HG03139 (cell line): ENCODE results near the gene NEUROG1.
"Not testable (repeated sequence)": the region's sequence is repeated elsewhere in the genome, so short reads cannot be mapped to it uniquely, and the experiment has no call there.

Source experiments
- ATAC-seq: cut with Tn5 transposase; IDR thresholded peaks from one replicate; pipeline ENCODE4 v1.9.1; 2021; ENCODE audit not compliant: unreplicated experiment

Gene NEUROG1

DNA sequence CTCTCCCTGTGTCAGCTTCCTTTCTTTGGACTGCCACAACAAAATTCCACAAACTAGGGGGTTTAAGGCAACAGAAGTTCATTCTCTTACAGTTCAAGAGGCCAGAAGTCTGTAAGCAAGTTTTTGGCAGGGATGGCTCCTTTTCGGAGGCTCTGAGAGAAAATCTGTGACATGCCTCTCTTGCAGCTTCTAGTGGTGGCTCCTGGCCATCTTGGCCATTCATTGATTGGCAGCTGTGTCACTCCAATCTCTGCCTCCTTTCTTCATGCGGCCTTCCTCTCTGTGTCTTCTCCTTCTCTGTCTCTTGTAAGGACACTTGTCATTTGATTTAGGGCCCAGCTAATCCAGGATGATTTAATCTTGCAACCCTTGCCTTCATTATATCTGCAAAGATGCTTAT lies 2.0 kb upstream of the NEUROG1 start:
- ATAC-seq, result no peak

DNA sequence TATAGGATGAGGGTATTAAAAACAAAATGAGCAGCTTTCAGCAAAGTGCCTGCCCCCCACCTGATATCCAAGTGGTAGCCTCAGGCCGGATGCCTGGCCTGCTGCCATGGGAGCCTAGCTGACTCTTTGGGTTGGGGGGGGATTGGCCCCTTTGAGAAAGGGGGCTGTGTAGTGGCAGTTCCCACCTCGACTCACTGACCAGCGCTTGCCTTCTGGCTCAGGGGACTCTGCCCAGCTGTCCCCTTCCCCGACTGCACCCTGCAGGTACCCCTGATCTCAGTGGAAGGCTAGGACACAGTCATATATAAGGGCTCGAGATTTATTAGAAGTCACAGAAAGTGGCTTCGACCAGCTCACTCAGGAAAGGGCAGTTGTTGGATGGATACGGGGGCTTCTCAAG lies 1.5 kb upstream of the NEUROG1 start:
- ATAC-seq, result no peak

DNA sequence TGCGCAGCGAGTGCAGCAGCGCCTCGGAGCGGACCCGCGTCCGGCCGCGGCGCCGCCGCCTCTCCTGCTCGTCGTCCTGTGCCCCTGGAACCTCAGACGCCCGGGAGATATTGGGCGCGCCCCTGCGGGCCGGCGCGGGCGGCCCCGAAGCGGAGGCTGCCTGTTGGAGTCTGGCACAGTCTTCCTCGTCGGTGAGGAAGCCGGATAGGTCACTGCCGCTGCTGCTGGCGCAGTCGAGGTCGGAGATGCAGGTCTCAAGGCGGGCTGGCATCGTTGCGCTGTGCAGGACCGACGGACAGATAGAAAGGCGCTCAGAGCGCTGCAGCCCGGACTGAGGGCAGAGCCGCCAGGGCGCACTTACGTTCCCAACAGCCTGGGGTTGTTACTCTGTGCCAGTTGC lies 344 bp downstream of the NEUROG1 start:
- no peak for ATAC-seq

DNA sequence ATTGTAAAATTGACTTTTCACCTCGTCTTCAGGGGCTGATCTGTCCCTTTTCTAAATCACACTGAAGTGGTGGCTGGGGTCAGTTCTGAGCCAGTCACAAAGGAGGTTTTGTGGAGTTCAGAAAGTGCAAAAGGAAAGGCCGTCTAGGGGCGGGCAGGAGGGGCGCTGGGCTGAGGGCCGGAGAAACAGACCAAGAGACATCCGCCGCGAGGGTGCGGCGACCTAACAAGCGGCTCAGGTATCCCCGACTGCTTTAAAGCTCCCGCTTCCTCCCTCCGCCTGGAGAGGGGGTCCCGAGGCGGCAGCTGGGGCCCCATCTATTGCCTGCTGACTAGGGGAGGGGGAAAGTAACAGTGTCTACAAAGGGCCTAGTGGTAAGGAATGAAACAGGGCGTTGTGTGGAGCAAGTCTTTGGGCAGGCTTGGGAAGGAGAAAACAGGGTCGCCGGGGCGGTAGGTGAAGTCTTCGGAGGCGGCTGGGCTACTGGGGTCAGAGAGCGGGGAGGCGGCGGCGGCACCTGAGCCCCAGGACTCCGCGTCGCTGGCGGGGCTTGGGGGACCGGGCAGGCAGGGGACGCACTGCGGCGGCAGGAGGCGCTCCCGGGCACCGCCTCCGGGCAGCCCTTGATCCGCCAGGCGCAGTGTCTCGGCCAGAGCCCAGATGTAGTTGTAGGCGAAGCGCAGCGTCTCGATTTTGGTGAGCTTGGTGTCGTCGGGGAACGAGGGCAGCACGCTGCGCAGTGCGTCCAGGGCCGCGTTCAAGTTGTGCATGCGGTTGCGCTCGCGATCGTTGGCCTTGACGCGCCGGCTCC lies 950 bp downstream of the NEUROG1 start:
- ATAC-seq, result no peak

DNA sequence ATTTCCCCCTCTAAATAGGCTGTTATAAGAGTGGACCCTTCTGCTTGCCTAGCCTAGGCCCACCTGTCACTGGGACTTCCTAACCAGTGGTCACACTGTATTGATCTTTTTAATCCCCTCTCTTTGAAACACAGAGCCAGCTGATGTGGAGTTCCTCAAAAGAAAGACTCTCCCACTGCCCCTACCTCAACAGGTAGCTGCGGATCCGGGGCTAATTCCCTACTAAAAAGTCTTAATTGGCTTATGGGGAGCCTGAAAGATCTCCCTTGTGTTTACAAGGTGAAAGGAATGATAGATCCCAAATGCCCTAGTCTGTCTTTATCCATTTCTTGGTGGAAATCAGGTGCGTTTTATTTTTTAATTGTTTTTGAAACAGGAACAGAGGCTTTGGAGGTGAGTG lies 2.0 kb downstream of the NEUROG1 start:
- no peak for ATAC-seq

DNA sequence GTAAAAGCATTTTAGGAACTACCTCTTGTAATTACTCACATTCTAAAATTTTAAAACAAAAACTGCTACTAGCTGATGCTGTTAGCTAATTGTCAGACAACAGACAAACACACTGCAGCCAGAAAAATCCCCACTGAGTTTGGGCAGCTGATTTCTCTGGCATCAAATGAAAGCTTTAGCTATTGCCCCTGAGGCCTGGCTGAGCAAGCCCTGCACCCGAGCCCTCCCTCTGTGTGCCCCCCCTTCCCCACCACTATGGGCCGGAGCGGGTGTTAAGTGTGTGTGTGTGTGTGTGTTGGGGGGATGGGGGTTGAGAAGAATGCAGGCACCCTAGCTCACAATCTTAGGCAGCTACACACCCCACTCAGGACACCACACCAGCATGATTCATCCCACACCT lies 2.4 kb downstream of the NEUROG1 start:
- no peak for ATAC-seq

DNA sequence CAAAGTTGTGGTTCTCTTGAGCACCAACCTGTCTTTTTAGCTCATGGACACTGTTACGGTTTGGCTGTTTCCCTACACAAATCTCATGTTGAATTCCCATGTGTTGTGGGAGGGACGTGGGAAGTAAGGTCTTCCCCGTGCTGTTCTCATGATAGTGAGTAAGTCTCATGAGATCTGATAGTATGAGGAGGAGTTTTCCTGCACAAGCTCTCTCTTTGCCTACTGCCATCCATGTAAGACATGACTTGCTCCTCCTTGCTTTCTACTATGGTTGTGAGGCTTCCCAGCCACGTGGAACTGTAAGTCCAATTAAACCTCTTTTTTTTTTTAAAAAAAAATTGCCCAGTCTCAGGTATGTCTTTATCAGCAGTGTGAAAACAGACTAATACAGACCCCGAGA lies 6.2 kb downstream of the NEUROG1 start:
- not testable (repeated sequence) for ATAC-seq

DNA sequence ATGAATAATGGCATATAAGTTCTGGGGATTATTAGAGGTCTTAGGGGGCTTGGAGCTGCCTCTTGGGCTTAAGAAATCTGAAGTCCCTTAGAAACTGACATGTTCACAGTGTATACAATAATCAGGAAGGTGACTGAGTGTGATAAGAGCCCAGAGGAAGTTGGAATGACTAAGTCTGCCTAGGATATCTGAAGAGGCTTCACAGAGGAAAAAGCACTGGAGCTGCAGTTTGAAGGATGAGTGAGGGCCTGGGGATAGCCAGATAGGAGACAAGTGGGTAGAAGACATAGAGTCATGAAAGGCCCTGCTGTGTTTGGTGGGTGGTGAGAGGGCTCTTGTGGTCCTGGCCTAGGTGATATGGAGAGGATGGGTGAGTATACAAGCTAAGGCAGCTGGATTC lies 8.8 kb downstream of the NEUROG1 start:
- no peak for ATAC-seq

DNA sequence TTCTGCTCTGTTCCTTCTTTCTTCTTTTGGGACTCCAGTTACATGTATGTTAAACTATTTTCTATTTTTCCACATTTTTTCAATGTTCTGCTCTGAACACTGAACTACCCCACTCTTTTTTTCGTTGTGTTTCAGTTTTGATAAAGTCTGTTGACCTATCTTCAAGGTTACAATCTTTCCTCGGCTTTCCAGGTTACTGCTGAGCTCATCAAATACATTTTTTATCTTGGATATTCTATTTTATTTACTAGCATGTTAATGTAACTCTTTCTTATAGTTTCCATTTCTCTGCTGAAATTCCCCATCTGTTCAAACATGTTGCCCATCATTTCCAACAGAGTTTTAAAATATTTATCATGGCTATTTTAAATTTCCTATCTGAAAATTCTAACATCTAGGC lies 13.8 kb downstream of the NEUROG1 start:
- ATAC-seq, result no peak

DNA sequence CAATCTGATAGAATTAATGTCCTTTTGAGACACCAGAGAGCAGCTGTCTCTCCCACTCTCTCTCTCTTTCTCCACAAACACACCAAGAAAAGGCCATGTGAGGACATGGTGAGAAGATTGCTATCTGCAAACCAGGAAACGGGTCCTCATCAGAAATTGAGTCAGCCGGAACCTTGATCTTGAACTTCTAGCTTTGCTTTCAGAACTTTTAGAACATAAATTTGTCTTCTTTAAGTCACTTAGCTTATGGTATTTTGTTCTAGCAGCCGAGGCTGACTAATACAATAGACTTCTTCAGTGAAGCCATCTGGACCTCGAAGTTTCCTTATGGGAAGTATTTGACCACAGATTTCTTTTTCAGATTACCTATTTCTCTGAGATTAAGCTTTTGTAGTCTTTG lies 18.1 kb downstream of the NEUROG1 start:
- ATAC-seq, result no peak

DNA sequence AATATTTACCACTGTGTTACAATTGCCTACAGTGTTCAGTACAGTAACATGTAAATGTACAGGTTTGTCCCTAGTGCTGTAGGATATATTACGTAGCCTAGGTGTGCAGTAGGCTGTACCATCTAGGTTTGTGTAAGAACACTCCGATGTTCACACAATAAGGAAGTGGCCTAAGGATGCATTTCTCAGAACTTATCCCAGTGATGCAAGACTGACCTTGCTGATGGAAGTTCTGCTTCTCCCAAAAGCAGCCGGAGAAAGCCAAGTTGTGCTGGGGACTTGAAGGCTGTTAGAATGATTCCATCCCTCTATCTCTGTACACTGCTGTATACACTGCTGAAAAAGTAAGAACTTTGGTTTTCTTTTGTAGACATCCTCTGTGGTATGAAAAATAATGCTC lies 21.6 kb downstream of the NEUROG1 start:
- no peak for ATAC-seq

DNA sequence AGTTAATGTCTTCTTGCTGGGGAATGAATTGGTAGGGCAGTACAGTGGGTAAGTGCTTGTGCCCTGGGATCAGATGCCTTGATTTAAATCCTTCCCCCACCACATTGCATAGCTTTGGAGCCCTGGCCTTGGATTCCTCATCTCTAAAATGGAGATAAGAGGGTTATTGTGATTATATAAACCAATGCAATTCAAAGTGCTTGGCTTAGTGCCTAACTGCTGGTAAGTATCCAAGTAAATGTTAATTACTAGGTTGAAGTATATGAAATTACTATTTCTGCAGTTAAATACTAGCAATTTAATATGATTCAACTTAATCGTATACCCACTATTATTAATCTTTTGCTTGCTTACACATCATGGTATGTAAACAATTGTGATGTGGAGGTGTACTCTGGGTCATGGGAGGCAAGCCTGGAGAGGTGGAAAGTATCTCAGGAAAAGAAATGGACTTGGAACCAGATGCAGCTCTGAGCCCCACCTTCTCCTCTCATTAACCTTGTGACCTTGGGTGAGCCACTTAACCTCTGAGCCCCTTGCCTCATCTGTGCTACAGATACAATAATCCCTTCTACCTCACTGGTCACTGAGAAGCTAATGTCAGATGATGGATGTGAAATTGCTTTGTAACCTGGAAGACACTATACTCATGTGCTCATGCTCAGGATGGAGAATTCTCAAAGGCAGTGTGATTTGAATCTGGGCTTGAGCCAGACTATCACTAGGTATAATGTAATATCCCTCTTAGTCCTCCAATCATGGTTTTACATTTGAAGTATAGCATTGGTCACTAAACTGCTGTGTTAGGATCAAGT lies 23.8 kb downstream of the NEUROG1 start:
- ATAC-seq, result no peak

DNA sequence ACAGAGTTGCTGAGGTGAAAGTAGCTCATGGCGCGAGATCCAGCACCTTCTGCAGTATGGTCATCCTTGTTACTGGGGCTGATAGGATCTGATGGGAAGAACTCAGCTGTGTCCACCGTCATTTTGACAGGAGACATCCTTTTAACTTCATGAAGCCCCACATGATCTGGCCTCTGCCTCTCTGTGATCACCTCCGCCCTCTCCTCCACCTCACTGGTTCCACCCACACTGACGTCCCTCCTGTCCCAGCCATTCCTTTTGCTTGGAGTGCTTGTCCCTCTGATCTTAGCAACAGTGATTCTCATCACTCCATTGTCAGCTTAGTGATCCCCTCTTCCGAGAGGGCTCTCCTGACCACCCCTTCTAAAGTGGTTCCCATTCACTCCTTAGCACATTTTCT lies 25.8 kb downstream of the NEUROG1 start:
- no peak for ATAC-seq

DNA sequence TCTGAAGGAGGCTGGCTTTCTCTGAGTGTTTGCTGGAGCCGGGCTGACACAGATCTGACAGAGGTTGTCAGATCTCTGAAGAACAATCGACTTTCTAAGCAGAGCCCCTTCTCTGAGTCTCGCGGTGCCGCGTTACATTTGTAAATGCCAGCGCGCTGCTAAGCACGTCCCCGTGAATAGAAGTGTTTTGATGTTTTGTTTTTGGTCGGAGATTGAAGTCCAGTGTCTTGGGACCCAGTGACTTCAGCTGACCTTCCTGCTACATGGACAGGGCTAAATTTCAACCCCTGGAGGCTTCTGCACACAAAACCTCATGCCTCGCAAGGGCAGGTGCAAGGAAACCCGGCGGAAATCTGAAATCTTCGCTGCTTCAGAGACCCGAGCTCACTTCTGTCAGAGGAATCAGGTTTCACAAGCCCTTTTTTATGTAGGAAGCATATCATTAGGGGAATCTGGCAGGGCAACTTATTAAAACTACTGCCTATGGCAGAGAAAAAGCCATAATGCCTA lies 27.2 kb downstream of the NEUROG1 start:
- ATAC-seq, result no peak

DNA sequence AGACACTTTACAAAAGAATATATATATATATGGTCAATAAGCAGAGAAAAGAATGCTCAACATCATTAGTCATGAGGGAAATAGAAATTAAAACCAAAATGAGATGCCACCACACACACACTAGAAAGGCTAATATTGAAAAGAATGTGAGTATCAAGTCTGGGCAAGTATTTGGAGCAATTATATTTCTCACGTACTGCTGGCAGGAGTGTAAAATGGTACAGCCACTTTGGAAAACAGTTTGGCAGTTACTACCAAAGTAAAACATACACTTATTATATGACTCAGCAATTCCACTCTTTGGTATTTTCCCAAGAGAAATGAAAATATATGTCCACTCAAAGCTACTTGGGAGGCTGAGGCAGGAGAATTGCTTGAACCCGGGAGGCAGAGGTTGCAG lies 29.8 kb downstream of the NEUROG1 start:
- ATAC-seq, result no peak

DNA sequence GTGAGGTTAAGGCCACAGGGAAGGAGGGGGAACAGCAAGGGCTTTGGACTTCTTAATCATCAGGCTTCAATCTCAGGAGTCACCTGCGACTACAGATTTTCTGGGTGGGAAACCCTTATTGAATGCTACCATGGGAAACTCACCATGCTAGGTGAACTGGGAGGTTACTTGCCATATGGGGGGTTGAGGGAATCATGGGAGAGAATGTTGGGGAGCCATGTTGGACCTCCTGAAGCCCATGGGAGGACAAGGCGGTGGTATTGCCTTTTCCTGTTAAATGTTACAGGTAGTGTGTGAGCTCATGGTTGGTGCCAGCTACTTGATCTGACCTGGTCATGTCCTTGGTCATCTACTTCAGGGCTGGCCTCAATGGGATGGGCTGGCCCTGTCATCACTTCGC lies 31.4 kb downstream of the NEUROG1 start:
- ATAC-seq, result no peak

DNA sequence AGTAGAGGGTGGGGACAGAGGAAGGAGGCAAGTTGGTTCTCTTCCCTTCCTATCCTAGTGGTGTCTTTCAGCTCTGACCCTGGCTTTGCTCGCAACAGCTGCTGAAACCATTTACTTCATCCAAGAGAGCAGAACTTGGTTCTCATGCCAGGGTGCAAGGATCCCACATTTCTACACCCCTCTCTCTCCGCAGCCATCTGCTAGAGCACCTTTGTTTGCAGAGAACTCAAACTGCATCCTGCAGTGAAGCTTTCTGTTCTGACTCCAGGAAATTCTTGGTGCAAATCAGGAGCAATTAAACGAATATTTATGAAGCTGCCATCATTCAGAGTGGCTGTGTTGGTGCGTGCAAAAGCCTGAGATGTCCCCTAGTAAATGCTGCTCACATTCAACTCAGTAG lies 31.9 kb downstream of the NEUROG1 start:
- ATAC-seq, result no peak

DNA sequence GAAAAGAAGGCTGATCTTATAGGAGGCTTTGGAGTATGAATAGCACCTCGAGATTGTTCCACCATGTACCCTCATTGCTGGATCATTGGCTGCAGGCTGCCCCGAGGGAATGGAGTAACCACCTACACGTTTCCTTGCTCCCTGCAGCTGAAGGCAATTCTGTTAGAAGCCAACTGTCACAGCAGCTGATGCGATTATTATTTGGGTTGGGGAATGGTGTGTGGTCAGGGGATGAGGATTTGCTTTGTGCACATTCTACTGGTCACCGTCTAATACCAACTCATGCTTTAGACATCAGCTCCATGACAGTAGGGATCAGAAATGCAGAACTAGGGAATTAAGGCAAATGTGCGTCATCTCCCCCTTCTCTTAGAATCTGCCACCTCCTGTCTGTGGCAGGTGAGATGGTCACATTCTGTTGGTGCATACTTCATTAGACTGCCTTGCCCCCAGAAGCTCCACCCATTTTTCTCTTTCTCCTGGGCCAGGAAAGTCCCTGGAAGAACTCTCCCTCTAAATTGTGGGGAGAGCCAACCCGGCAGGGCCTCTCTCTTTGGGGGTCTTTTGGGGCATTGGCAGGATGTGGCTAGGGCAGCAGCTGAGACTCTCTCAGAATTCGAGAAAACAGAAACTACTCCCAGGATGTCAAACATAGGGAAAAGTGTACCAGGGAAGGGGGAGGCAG lies 32.8 kb downstream of the NEUROG1 start:
- ATAC-seq, result no peak

DNA sequence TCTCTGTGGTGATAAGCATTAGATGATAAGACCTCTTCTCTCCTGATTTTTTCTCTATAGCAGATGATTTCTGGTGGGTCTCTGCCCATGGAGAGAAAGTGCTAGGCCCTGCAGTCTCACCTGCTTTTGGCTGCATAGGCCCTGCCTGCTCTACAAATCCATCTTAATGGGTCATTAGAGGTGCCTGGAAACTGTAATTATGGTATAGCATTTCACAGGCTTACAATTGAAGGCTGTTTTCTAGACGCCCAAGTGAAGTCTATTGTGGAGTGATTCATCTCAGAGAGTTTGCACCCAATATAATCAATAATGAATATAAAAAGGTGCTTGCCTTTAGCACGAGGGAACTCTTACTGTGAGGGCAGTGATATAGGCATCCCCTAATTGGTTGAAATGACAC lies 33.8 kb downstream of the NEUROG1 start:
- no peak for ATAC-seq

DNA sequence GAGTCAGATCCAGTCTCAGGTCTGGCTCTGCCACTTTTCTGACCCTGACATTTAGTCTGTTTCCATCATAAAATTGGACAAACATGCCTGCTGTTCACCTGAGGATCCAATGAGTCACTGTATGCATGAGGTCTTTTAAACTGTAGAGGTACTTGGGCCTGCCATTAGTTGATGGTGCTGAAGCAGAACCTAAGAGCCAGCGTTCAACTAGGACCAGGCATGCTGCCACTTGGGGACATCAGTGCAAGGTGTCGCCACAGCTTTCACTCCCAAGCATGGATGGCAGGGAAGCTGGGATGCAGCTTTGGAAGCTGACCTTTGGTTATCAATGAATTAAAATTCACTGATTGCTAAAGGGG lies 37.1 kb downstream of the NEUROG1 start:
- no peak for ATAC-seq

DNA sequence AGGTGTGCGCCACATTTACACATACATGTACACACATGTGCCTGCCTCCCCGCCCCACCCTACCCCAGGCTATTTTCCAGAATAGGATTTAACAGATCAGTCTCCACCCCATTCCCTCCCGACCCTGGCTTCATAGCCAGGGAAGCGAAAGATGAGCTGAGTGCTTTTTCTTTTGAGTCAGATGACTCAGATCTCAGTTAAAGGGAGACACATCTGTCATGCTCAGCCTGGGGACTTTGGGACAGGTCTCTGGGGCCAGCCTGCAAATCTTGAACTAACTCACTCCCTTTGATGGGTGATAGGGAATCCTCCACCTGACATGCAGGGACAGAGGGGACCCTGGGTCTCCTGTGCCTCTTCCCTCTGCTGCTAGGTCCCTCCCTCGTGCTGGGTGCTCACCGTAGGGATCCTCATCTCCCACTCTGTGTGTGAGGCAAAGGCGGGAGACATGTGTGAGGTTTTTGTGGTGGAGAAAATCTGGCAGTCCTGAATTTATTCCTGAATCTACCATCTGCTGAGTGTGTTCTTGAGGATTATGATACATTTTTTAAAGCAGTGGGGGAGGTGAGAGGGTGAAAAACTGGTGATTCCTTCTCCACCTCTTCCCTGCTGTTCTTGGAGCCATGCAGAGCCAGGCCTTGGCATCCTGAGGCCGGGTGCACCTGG lies 37.7 kb downstream of the NEUROG1 start:
- ATAC-seq, result no peak
